ENCODE results near the gene NOLC1.

DNA sequence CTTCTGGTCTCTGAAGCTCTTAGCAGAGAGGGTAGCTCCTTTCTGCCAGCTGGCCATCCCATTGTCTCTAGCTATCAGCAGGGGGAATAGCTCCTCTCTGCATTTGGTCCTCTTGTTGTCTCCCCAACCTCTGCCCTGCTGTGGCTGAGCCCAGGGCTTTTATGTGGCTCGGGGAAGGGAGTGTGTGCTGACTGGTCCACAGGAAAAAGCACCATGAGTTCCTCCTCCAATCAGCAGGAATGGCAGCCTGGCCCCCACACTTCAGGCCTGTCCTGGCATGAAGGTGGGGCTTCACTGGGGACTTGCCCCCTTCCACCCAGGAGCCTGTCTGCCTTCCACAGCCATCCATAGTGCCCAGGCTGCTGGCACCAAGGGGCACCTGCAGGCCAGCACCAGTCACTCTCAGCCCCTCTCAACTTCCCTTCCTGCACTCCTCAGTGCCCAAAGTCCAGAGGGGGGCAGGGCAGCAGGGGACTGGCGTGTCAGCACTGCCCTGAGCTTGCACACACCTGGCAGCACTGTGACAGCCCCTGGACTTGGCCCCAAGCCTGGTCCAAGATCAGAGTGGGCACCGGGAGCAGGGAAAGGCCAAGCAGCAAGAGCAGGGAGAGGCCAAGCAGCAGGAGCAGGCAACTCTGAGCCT is 36.2 kb downstream of the NOLC1 start:
- TF ChIP-seq, protein P1, sequence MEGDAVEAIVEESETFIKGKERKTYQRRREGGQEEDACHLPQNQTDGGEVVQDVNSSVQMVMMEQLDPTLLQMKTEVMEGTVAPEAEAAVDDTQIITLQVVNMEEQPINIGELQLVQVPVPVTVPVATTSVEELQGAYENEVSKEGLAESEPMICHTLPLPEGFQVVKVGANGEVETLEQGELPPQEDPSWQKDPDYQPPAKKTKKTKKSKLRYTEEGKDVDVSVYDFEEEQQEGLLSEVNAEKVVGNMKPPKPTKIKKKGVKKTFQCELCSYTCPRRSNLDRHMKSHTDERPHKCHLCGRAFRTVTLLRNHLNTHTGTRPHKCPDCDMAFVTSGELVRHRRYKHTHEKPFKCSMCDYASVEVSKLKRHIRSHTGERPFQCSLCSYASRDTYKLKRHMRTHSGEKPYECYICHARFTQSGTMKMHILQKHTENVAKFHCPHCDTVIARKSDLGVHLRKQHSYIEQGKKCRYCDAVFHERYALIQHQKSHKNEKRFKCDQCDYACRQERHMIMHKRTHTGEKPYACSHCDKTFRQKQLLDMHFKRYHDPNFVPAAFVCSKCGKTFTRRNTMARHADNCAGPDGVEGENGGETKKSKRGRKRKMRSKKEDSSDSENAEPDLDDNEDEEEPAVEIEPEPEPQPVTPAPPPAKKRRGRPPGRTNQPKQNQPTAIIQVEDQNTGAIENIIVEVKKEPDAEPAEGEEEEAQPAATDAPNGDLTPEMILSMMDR (IDR thresholded peaks at IDR 0.05): no peak
- no peak for TF ChIP-seq EP300 (IDR thresholded peaks at IDR 0.05)
- TF ChIP-seq POLR2AphosphoS5 (IDR thresholded peaks at IDR 0.05): no peak

Data from sigmoid colon (tissue), 4 donors.